EH (cell line): ENCODE results near the gene SRCAP.

Source experiments
- DNase-seq: peaks from one replicate; pipeline ENCODE4 v3.0.0-alpha.2; 2015; ENCODE audit warnings: low read depth

Gene SRCAP

DNA sequence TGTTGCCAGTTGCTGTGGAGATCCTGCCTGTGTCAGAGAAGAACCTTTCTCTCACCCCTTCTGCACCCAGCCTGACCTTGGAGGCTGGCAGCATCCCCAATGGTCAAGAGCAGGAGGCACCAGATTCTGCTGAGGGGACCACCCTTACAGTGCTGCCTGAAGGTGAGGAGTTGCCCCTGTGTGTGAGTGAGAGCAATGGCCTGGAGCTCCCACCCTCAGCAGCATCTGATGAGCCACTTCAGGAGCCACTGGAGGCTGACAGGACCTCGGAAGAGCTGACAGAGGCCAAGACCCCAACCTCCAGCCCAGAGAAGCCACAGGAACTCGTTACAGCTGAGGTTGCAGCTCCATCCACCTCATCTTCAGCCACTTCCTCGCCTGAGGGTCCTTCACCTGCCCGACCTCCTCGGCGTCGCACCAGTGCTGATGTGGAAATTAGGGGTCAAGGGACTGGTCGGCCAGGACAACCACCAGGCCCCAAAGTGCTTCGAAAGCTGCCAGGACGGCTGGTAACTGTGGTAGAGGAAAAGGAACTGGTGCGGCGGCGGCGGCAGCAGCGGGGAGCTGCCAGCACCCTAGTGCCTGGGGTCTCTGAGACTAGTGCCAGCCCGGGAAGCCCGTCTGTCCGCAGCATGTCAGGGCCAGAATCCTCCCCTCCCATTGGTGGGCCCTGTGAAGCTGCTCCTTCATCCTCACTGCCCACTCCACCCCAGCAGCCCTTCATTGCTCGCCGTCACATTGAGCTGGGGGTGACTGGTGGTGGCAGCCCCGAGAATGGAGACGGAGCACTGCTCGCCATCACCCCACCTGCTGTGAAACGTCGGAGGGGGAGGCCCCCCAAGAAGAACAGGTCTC, 39.0 kb downstream of the SRCAP start:
- DNase-seq: no peak

DNA sequence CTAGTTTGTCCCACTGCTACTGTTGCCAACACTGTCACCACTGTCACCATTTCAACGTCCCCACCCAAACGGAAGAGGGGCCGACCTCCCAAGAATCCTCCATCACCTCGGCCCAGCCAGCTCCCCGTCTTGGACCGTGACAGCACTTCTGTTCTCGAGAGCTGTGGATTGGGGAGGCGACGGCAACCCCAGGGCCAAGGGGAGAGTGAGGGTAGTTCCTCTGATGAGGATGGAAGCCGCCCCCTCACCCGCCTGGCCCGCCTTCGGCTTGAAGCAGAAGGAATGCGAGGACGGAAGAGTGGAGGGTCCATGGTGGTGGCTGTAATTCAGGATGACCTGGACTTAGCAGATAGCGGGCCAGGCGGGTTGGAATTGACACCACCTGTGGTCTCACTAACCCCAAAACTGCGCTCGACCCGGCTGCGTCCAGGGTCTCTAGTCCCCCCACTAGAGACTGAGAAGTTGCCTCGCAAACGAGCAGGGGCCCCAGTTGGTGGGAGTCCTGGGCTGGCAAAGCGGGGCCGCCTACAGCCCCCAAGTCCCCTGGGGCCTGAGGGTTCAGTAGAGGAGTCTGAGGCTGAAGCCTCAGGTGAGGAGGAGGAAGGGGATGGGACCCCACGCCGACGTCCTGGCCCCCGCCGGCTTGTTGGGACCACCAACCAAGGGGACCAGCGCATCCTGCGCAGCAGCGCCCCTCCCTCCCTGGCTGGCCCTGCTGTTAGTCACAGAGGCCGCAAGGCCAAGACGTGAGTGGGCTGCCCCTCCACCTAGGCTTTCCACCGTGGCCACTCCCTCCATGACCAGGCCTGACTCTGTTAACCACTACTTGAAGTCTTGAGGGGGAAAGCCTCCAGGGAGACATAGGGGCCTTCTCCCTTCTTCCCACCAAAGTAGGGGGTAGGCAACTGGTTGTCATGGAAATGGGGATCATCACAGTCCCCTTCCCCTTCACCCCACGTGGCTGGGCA, 40.3 kb downstream of the SRCAP start:
- DNase-seq: no peak

DNA sequence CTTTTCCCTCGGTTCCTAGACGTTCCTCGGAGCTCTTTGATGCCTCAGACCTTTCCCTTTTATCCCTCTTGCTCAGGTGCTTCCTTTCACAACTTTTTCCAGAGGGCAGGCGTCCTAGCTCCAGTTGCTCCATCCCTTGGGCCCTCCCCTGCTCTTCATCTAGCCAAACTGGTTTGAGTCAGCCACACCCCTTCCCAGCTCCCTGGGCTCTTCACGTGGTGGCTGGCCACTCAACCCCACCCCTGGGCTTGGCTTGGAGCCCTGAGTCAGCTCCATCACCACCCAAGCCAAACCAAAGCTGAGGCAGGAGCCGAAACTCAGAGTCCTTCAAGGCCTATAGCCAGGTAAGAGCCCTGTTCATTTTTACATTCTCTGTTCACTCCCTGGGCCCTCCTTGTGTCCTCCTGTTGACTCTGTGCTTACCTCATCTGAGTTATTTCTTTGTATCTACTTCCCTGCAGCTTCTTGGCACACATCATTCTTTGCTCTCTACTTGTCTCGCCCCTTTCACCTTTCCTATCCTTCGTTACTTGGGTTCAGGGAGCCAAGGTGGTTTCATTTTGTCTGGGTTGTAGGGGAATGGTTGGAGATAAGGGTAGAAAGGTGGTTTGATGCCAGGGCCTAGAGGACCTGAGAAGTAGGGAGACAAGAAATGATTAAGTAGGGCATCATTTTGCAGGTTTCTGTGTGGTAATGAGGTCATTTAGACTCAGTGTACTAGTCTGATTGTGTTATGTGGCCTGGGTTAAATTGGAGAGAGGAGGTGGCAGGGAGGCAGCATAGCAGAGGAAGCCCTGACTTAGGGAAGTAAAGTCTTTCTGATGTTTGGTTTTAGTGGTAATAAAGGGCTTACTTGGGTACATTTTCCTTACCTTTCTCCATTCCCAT, 41.6 kb downstream of the SRCAP start:
- DNase-seq: peak; percentile 83

DNA sequence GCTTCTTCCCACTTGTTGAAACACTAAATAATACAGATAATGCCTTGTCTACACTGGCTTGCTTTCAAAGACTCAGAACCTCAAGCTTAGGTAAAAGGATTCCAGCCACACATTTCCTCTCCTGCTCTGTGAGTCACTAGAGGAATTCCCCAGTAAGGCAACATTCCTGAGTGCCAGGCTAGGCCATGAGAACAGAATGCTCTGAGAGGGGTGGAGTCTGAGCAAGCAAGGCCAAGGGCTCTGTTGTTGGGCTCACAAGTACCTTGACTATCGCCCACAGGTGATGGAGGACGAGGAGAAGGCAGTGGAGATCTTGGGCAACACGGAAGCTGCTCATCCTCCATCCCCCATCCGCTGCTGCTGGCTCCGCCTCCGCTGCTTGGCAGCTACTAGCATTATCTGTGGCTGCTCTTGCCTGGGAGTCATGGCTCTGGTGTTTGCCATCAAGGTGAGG, 42.5 kb downstream of the SRCAP start:
- peak; percentile 89 for DNase-seq

DNA sequence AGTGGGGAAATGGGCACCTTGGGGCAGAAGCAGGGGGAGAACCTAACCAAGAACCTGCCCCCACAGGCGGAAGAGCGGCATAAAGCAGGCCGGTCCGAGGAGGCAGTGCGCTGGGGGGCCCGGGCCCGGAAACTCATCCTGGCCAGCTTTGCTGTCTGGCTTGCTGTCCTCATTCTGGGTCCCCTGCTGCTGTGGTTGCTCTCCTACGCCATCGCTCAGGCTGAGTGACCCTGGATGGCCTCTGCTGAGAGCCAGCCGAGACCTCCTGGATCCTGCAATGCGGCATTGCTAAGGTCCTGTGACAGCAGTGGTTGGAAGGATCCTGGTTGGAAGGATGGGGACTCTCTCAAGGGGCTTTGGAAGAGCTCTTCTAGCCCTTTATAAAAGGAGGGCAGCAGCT, 44.7 kb downstream of the SRCAP start:
- DNase-seq: no peak

DNA sequence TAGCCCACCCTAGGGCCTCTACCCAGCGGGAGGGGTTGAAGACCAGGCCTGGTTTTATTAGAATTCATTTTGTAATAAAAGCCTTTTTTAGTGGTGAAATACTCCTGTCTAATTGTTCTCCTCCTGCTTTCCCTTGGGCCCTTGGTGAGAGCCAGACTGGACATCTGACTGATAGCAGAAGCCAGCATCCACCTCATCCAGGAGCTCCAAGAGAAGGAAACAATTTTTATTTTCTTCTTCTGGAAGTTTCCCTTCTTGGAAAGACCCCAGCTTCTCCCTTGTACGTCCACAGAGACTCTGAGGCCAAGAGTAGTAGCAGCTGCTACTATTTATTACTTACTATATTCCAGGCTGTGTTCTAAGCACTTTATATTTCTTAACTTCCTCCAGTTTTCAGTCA, 45.2 kb downstream of the SRCAP start:
- no peak for DNase-seq

DNA sequence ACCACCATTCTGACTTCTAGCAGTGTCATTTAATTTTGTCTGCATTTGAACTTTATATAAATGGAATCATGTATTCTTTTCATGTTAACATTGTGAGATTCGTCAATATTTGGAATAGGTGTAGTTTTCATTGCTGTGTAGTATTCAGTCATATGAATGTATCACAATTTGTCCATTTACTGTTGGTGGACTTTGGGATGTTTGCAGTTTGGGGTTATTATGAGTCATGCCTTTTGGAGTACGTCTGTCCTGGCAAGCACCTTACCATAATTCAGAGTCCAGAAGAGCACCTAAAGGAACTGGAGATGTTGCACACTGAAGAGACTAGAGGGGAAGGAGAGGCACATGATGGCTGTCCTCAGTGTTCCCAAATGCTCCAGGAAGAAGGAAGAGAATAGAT, 46.1 kb downstream of the SRCAP start:
- no peak for DNase-seq

DNA sequence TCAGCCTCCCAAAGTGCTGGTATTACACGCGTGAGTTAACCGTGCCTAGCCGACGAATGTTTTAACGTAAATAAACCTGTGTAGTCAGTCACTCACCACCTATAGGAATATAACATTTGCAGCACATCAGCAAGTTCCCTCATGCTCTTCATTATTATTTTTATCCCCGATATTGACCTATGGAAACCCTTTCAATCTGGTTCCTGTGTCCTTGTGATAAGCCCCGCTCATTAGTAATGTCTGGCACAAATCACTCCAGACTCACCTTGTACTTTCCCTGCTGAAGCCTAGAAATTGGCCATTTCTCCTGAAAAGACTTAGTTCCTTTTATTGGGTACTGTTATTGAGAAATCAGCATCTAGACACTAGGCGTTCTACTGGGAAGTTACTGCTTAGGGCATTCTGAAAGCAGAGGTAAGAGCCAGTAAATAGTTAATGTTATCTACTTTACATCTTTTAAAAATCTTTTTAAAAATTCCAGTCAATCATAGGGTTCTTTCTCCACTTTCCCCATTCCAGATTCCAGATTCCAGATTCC, 47.7 kb downstream of the SRCAP start:
- no peak for DNase-seq

DNA sequence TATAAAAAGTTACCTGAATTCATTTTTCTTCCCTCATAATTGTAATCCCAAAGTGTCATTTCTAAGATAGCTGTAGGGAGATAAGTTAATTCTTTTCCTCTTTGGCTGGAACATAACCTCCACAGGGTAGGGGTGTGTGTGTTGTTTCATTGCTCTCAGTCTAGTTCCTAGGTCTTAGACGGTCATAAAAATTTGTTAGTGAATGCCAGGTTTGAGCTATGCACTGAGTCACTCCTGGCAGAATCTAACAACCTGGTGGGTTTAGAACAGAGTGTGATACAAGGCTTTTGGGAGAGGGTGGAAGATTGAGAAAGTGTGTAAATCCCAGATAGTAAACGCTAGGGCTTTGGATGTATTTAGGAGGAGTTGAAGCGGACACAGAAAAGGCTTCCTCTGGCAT, 48.4 kb downstream of the SRCAP start:
- DNase-seq: peak; percentile 60

DNA sequence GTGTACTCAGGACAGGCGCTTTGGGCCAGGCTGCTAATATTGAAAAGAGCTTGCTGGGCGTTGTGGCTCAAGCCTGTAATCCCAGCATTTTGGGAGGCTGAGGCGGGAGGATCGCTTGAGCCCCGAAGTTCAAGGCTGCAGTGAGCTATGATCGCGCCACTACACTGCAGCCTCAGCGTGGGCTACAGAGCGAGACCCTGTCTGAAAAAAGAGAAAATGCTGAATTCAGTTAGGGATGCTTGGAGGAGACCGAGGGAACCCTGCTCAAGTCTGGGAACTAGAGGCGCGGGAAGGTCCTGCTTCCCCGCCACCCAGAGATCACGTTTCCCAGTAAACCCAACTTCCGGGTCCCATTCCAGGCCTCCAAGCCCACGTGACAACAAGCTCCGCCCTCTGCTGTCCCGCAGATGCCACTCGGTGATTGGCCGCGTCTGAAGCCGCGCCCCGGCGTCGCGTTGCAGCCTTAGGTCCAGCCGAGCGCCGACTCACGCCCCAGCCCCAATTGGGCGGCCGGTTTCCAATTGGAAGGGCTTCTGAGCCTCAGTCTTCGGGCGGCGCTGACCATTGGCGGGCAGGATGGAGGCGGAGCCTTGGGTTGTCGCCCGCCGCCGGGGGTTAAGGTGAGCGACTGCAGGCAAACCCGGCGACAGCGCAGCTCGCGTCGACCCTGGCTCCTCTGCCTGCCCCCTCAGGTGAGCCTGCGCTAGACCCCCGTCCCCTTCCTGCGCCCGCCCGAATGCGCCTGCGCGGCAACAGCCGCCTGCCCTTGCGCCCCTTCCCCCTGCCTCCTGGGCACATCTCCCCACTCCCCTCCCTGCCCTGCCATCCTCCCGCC, 49.0 kb downstream of the SRCAP start, which contains the start of gene PHKG2:
Gene PHKG2, plus strand, starts transcription at position 627 of the 835 bp plus-strand sequence. CDS start 396 bp downstream, outside the sequence.
- DNase-seq: peak; percentile 99

DNA sequence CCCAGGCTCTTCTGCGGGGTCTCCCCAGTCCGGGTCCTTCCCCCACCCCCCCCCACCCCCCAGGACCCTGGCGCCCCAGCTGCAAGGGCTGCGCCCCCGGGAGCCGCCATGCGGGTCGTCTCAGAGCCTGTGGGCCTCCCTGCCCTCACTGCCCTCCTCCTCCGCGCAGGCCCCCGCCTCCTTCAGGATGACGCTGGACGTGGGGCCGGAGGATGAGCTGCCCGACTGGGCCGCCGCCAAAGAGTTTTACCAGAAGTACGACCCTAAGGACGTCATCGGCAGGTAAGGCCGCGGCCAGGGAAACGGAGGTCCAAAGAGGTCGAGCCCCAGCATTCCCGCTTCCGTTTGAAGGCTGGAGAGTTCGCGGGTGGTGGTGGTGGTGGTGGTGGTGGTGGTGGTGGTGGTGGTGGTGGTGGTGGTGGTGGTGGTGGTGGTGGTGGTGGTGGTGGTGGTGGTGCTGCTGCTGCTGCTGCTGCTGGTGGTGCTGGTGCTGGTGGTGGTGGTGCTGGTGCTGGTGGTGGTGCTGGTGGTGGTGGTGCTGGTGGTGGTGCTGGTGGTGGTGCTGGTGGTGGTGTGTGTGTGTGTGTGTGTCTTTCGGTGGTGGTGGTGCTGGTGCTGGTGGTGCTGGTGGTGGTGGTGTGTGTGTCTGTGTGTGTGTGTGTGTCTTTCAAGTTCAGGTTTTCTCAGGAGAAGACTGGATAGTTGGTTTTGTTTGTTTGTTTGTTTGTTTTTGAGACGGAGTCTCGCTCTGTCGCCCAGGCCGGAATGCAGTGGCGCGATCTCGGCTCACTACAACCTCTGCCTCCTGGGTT, 49.9 kb downstream of the SRCAP start:
- peak; percentile 60 for DNase-seq

DNA sequence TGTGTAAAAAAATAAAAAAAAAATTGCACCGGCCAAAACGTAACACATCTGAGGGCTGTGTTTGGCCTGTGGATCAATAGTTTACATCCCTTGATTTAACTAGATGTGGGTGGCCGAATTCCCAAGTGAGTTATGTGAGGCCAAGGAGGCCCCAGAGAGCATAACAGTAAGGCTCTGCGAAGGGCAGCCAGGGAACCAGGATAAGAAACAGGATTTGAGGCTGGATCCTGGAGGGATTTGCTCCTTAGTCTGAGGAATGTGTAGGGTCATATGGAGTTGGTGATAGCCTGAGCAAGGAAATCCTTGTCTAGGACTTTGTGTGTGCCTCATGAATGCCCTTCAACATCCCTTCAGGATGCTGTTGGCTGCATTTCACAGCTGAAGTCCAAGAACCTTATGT, 51.2 kb downstream of the SRCAP start:
- DNase-seq: no peak

DNA sequence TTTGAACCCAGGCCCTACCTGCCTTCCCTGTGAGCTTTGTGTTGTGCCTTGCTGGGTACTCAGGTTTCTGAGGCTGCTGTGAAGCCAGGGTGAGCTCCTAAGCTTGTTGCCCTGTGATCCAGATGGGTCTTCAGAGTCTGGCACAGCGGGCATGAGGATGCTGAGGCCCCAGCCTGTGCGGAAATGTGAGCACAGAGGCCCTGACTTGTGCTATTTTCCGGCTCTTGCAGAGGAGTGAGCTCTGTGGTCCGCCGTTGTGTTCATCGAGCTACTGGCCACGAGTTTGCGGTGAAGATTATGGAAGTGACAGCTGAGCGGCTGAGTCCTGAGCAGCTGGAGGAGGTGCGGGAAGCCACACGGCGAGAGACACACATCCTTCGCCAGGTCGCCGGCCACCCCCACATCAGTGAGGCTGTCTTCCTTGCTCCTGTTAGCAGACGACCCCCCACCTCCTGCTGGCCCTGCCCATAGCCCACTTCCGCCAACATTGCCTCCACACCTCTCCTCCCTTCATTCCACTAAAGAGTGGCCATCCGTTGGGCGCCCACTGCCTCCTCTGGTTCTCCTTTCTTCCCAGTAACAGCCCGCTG, 52.0 kb downstream of the SRCAP start:
- DNase-seq: no peak

DNA sequence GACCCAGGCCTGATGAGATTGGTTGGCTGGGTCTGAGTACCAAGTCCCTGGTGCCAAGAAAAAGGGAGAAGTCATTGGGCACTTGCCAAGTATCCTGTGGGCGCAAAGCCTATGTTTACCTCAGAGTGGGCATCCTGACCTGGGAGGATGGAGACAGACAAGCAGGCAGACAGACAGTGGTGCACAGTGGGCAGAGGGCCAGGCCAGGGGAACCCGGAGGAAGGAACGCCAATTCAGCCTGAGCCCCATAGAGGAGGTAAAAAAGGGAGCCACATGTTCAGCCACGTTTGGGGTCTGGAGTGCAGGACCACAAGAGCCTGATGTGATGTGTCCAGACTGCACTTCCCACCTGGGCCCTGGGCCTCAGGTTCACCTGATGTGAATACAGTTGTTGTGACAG, 54.6 kb downstream of the SRCAP start:
- DNase-seq: no peak

DNA sequence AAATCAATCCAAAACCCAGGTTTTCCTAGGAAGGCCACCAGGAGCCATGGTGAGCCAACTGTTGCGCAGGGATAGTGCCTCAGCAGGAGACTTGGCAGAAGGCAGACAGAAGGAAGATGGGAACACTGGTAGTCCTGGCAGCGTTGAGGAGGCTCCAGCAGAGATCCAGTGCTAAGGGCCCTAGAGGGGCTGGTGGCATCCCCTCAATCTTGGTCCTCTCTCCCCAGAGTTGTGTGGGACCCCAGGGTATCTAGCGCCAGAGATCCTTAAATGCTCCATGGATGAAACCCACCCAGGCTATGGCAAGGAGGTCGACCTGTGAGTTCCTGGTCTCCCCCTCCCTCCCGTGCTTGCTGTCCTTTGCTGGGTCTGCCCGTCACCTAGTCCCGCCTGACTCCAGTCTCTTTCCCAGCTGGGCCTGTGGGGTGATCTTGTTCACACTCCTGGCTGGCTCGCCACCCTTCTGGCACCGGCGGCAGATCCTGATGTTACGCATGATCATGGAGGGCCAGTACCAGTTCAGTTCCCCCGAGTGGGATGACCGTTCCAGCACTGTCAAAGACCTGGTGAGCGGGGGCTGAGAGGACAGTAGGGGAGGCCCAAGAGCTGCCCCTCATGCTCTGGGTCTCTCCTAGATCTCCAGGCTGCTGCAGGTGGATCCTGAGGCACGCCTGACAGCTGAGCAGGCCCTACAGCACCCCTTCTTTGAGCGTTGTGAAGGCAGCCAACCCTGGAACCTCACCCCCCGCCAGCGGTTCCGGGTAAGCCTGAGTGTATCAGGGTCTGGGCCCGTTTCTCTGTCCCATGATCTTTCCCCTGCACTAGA, 57.2 kb downstream of the SRCAP start:
- DNase-seq: no peak

DNA sequence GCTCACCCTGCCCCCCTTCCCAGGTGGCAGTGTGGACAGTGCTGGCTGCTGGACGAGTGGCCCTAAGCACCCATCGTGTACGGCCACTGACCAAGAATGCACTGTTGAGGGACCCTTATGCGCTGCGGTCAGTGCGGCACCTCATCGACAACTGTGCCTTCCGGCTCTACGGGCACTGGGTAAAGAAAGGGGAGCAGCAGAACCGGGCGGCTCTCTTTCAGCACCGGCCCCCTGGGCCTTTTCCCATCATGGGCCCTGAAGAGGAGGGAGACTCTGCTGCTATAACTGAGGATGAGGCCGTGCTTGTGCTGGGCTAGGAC, 57.8 kb downstream of the SRCAP start:
- no peak for DNase-seq

DNA sequence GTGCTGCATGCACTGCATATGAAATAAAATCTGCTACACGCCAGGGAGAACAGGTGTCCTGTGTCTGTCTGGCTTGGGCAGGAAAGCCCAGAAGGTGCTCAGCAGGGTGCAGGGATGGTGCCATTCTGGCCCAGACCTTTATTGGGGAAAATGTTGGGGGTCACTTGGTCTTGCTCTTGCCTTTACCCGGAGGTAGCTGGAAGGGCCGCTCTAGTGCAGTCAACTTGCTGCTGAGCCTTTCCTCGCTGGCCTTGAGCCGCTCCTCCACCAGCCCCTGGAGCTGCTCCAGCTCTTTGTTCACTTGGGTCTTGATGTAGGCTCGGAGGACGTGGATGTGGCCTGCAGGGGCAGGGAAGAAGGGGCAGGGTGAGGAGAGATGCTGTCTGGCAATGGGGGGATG, 58.3 kb downstream of the SRCAP start:
- no peak for DNase-seq

DNA sequence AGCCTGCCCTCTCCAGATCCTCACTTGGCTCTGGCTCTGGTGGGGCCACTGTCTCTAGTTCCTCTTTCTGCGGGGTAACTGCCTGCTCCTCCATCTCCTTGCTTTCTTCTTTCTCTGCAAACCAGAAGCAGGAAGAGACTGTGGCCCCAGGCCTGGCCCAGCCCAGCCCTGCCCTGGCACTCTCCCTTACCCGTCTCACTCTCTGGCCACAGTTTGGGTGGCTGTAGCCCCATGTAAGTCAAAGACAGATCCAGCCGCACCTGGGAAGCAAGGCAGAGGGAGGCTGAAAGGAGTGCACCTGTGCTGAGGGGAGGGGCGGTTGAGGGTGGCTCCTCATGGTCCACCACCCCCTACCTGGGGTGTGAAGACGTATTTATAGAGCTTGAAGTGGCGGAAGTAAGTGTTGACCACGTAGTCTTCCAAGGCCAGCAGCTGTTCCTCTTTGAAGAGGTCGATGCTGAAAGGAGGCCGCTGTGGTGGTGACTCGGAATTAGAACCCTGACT, 60.1 kb downstream of the SRCAP start:
- no peak for DNase-seq
